ENCODE data around the gene KRT79. TPM values are rescaled to one million over a fixed set of nuclear protein-coding genes. Genes with fewer than 3 reads are reported as not detected.

Gene KRT79
- polyA plus RNA-seq, 1 experiment, result 0.04 TPM

DNA sequence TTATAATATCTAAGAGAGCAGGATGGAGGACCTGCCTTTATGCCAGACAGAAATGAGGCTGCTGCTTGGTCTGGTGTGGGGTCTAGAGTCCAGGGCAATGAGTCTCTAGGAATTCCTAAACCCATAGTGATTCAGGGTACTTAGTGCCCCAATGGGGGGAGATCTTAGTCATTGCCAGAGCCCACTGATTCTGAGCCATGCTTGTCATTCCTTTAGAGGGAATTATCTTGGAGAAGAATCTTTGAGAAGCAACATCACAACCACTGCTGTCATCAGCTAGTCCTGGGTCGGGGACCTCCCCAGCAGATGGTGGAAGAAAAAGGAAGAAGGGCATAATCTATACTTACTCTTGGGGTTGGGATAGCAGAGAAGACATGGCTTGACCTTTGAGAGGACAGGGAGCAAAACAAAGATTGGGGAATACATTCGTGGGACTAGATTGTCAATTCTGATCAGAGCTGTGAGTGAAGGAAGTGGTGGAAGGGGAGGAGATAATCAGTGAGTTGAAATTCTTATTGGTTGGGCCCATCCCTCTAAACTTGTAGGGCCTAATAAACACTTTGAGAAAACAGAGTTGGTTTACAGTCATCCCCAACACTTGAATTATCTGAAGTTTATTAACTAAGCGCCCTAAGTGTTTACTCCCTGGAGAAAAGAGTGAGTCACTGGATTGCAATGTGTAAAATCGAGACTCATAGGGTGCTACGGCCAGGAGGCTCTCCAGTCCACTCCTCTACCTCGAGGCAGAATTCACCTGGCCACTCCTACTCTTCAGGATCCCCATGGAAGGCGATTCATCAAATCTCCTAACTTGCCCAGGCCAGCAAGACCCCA, 35.2 kb downstream of the KRT79 start:
- H3K27me3 ChIP-seq (ENCODE audit: control insufficient read depth, insufficient read depth, low read length), result peaks cover 3% of the 10 kb centered on the region
- H3K9me3 ChIP-seq (ENCODE audit: control insufficient read depth, insufficient read depth, low read length), result no peaks in the 10 kb centered on the region; the same call in 1 of the 2 replicates
- H3K4me3 ChIP-seq (ENCODE audit: low read depth, low read length), result no peak overlapping the region
- DNase-seq (ENCODE audit: low read depth, low spot score), result no peak
- TF ChIP-seq, protein P1, sequence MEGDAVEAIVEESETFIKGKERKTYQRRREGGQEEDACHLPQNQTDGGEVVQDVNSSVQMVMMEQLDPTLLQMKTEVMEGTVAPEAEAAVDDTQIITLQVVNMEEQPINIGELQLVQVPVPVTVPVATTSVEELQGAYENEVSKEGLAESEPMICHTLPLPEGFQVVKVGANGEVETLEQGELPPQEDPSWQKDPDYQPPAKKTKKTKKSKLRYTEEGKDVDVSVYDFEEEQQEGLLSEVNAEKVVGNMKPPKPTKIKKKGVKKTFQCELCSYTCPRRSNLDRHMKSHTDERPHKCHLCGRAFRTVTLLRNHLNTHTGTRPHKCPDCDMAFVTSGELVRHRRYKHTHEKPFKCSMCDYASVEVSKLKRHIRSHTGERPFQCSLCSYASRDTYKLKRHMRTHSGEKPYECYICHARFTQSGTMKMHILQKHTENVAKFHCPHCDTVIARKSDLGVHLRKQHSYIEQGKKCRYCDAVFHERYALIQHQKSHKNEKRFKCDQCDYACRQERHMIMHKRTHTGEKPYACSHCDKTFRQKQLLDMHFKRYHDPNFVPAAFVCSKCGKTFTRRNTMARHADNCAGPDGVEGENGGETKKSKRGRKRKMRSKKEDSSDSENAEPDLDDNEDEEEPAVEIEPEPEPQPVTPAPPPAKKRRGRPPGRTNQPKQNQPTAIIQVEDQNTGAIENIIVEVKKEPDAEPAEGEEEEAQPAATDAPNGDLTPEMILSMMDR (IDR thresholded peaks at IDR 0.05; ENCODE audit: low read depth, low read length), result no peak
- no peak overlapping the region for H3K27ac ChIP-seq (ENCODE audit: low read depth, low read length)
- ChIA-PET CTCF (interaction anchor here (1.2 kb wide), 1 partner anchor 67 kb away, joined by 4 read pairs; no protein-coding TSS in a partner anchor), POLR2A (no interaction called here)

DNA sequence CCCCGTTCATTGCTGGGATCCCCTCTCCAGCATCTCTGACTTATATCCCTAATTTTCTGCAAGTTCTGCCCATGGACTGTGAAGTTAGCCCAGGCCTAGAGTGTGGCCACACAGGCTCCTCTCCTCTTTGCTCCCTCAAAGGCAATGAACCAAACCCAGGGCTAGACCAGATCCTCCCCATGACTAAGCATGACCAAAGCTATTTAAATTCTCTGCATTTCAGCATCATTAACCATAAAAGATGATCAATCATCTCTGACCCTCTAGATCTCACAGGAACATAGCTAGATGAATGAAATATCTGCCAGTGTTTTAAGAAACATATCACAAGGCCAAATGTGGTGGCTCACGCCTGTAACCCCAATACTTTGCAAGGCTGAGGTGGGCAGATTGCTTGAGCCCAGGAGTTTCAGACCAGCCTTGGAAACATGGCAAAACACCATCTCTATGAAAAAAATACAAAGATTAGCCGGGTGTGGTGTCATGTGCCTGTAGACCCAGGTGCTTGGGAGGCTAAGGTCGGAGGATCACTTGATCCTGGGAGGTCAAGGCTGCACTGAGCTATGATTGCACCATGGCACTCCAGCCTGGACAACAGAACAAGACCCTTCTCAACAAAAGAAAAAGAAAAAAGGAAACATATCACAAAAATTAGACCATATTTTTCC, 36.0 kb downstream of the KRT79 start:
- POLR2A ChIA-PET, result no interaction called here
- no peak overlapping the region for H3K4me3 ChIP-seq (ENCODE audit: low read depth, low read length)
- DNase-seq (ENCODE audit: low read depth, low spot score), result no peak
- peaks cover 3% of the 10 kb centered on the region for H3K27me3 ChIP-seq (ENCODE audit: control insufficient read depth, insufficient read depth, low read length)
- no peaks in the 10 kb centered on the region; the same call in 1 of the 2 replicates for H3K9me3 ChIP-seq (ENCODE audit: control insufficient read depth, insufficient read depth, low read length)
- no peak overlapping the region for H3K27ac ChIP-seq (ENCODE audit: low read depth, low read length)
- TF ChIP-seq, protein P1 (IDR thresholded peaks at IDR 0.05; ENCODE audit: low read depth, low read length), result no peak
- CTCF ChIA-PET, result interaction anchor here (1.2 kb wide), 1 partner anchor 68 kb away, joined by 4 read pairs; no protein-coding TSS in a partner anchor

DNA sequence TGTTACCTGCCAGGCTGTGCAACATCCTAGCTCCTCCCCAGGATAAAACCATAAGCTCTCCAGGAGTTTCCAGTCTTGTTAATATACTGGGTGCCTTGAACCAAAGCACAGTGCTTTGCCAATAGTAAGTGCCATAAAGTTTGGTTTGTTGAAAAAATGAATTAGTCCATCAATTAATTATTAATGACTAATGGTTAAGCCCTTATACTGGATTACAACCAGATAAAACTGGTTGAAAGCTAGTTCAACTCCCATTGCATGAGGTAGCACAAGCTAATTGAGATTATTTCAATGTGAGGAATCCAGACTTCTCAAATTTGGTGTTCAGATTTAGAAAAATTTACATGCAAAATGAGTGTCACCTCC, 36.6 kb downstream of the KRT79 start:
- ChIA-PET CTCF (interaction anchor here (1.2 kb wide), 1 partner anchor 68 kb away, joined by 4 read pairs; no protein-coding TSS in a partner anchor), POLR2A (no interaction called here)
- H3K27me3 ChIP-seq (ENCODE audit: control insufficient read depth, insufficient read depth, low read length), result peaks cover 3% of the 10 kb centered on the region
- TF ChIP-seq, protein P1 (IDR thresholded peaks at IDR 0.05; ENCODE audit: low read depth, low read length), result no peak
- H3K27ac ChIP-seq (ENCODE audit: low read depth, low read length), result no peak overlapping the region
- H3K4me3 ChIP-seq (ENCODE audit: low read depth, low read length), result no peak overlapping the region
- no peak for DNase-seq (ENCODE audit: low read depth, low spot score)
- no peaks in the 10 kb centered on the region; the same call in 1 of the 2 replicates for H3K9me3 ChIP-seq (ENCODE audit: control insufficient read depth, insufficient read depth, low read length)

DNA sequence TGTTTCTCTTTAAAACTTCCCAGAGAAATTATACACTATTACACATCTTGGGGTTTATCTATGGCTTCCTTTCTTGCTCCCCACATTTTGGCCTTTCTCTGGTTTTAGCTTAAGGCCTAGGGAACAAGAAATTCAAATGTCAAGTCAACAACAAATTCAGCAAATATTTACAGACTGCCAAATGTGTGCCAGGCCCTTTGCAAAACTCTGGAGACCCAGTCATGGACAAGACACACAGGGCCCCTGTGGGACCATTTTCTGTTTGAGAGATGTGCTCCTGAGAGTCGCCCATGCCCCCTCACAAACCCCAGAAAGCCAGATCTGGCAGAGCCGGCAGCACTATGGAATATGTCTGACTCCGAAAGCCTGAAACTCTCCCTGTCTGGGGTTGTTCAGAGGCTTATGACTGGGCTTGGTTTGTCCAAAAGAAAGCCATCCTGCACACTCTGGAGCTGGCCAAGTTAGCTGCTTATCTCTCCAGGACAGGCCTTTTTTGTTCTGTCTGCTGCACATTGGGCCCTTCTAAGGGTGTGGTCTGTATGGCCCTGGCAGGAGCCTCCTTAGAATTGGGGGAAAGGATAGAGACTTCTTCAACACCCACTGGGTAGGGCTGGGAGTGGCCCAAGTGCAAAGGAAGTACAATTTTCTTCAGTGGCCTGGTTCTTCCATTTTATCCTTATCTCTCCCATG, 37.1 kb downstream of the KRT79 start:
- DNase-seq (ENCODE audit: low read depth, low spot score), result no peak

More for the DNA sequence above, 37.1 kb downstream of the KRT79 start:
- Histone ChIP-seq H3K27me3 (ENCODE audit: control insufficient read depth, insufficient read depth, low read length) (peaks cover 3% of the 10 kb centered on the region), H3K9me3 (ENCODE audit: control insufficient read depth, insufficient read depth, low read length) (no peaks in the 10 kb centered on the region; the same call in 1 of the 2 replicates), H3K4me3 (ENCODE audit: low read depth, low read length) (no peak overlapping the region), H3K27ac (ENCODE audit: low read depth, low read length) (no peak overlapping the region)
- TF ChIP-seq, protein P1 (IDR thresholded peaks at IDR 0.05; ENCODE audit: low read depth, low read length), result no peak
- ChIA-PET POLR2A (no interaction called here), CTCF (no interaction called here)
